IMR-90 (cell line): Measurements from ENCODE around the gene C13orf46. TPM values are rescaled to one million over a fixed set of nuclear protein-coding genes. Genes with fewer than 3 reads are reported as not detected.

Experiments used
- ATAC-seq: fragments of 200-7000 bp; cut with Tn5 transposase; 2 replicates; pipeline ENCODE4 v1.9.1; 2020; ENCODE audit warnings: low read depth, mild to moderate bottlenecking, moderate library complexity
- BruUV-seq: library from RNA; stranded (reverse); fragments of 400-500 nt; replicated peaks from 2 replicates; lab custom pipeline; 2021; lab: Mats Ljungman, UMichigan
- CTCF ChIA-PET: fragments of 300-600 bp; formaldehyde crosslinking; extraction: SDS; loops from one replicate; lab custom pipeline; 2021; ENCODE audit warnings: antibody characterized with exemption; lab: Yijun Ruan, JAX
- POLR2A ChIA-PET: fragments of 300-600 bp; sonication (Branson Sonifier 250); formaldehyde crosslinking; loops from one replicate; lab custom pipeline; 2022; ENCODE audit warnings: antibody characterized with exemption; ENCODE audit not compliant: unreplicated experiment; lab: Charles Lee
- DNase-seq: peaks from one replicate; pipeline ENCODE4 v3.0.0; 2013
- H2AFZ ChIP-seq: replicated peaks from 2 replicates; pipeline ENCODE3; 2013; ENCODE audit warnings: low read length, mild to moderate bottlenecking; ENCODE audit not compliant: poor library complexity
- H2AK5ac ChIP-seq: 2 replicates; pipeline ENCODE4 v1.6.1; 2013; ENCODE audit warnings: low read depth, low read length, inconsistent platforms
- H2AK9ac ChIP-seq: replicated peaks from 2 replicates; pipeline ENCODE3; 2013; ENCODE audit warnings: mild to moderate bottlenecking, low read depth, low read length, moderate library complexity; ENCODE audit not compliant: poor library complexity
- H2BK120ac ChIP-seq: 2 replicates; pipeline ENCODE4 v1.6.1; 2013; ENCODE audit warnings: low read depth, low read length, inconsistent platforms
- H2BK15ac ChIP-seq: 3 replicates; pipeline ENCODE4 v1.6.1; 2013; ENCODE audit warnings: low read depth, low read length, inconsistent platforms
- H2BK20ac ChIP-seq: 2 replicates; pipeline ENCODE4 v1.6.1; 2013; ENCODE audit warnings: low read depth, mild to moderate bottlenecking, inconsistent platforms, low read length, moderate library complexity
- H2BK5ac ChIP-seq: 2 replicates; pipeline ENCODE4 v1.6.1; 2013; ENCODE audit warnings: mild to moderate bottlenecking, low read depth, low read length, inconsistent platforms; ENCODE audit not compliant: poor library complexity, severe bottlenecking
- H3K14ac ChIP-seq: replicated peaks from 2 replicates; pipeline ENCODE4 v1.6.1; 2013; ENCODE audit warnings: low read depth, low read length, inconsistent platforms
- H3K18ac ChIP-seq: 2 replicates; pipeline ENCODE4 v1.6.1; 2013; ENCODE audit warnings: low read depth, low read length, control low read depth
- H3K23ac ChIP-seq: 2 replicates; pipeline ENCODE4 v1.6.1; 2013; ENCODE audit warnings: low read depth, low read length, inconsistent platforms
- H3K27ac ChIP-seq: 2 replicates; pipeline ENCODE4 v1.5.1; 2013; ENCODE audit warnings: mild to moderate bottlenecking, control low read depth, low read length; ENCODE audit not compliant: insufficient read depth
- H3K27me3 ChIP-seq: 2 replicates; pipeline ENCODE4 v1.6.1; 2013; ENCODE audit warnings: low read length; ENCODE audit not compliant: control insufficient read depth, insufficient read depth
- H3K36me3 ChIP-seq: 2 replicates; pipeline ENCODE4 v1.6.1; 2013; ENCODE audit warnings: low read length, mixed read lengths; ENCODE audit not compliant: control insufficient read depth, insufficient read depth
- H3K4ac ChIP-seq: 2 replicates; pipeline ENCODE4 v1.6.1; 2013; ENCODE audit warnings: low read depth, low read length, inconsistent platforms
- H3K4me1 ChIP-seq: 2 replicates; pipeline ENCODE4 v1.6.1; 2013; ENCODE audit warnings: low read length, mixed read lengths; ENCODE audit not compliant: control insufficient read depth, insufficient read depth
- H3K4me2 ChIP-seq: 2 replicates; pipeline ENCODE4 v1.6.1; 2013; ENCODE audit warnings: low read depth, mild to moderate bottlenecking, control low read depth, low read length, moderate library complexity
- H3K4me3 ChIP-seq: 2 replicates; pipeline ENCODE4 v1.5.1; 2013; ENCODE audit warnings: low read depth, mild to moderate bottlenecking, control low read depth, low read length, moderate library complexity; ENCODE audit not compliant: insufficient read depth
- H3K56ac ChIP-seq: 2 replicates; pipeline ENCODE4 v1.6.1; 2013; ENCODE audit warnings: low read length, inconsistent platforms; ENCODE audit not compliant: insufficient read depth; ENCODE audit errors: extremely low read depth
- H3K79me1 ChIP-seq, 2 experiments: 2 replicates each; pipeline ENCODE4 v1.6.1; 2013; ENCODE audit warnings: low read length in 2 of 2, inconsistent platforms in 1 of 2, low read depth in 1 of 2
- H3K9ac ChIP-seq: 2 replicates; pipeline ENCODE4 v1.6.1; 2013; ENCODE audit warnings: low read depth, low read length, control low read depth
- H3K9me1 ChIP-seq: 2 replicates; pipeline ENCODE4 v1.6.1; 2013; ENCODE audit warnings: low read length, inconsistent platforms; ENCODE audit not compliant: insufficient read depth
- H3K9me3 ChIP-seq: 2 replicates; pipeline ENCODE4 v1.6.1; 2013; ENCODE audit warnings: low read length; ENCODE audit not compliant: control insufficient read depth, insufficient read depth
- H4K20me1 ChIP-seq: 2 replicates; pipeline ENCODE4 v1.6.1; 2013; ENCODE audit warnings: low read length, inconsistent platforms; ENCODE audit not compliant: insufficient read depth
- H4K5ac ChIP-seq: 2 replicates; pipeline ENCODE4 v1.6.1; 2013; ENCODE audit warnings: mild to moderate bottlenecking, low read depth, low read length, control low read depth
- H4K8ac ChIP-seq, 2 experiments: 2 replicates each; pipeline ENCODE4 v1.6.1; 2013; ENCODE audit warnings: low read depth in 2 of 2, low read length in 2 of 2, control low read depth in 1 of 2, inconsistent platforms in 1 of 2
- H4K91ac ChIP-seq: 2 replicates; pipeline ENCODE4 v1.6.1; 2013; ENCODE audit warnings: low read depth, low read length, inconsistent platforms; ENCODE audit not compliant: insufficient read depth
- CTCF ChIP-seq: conservative IDR thresholded peaks from 2 replicates; pipeline ENCODE4 v1.5.1; 2012; ENCODE audit warnings: mild to moderate bottlenecking, low read depth, low read length, improper control_type of control experiment
- FOS ChIP-seq: fragments of 150-350 bp; IDR thresholded peaks from 2 replicates; pipeline ENCODE4 v1.6.1; 2016; ENCODE audit warnings: low read depth, low read length
- MAFK ChIP-seq: IDR thresholded peaks from 2 replicates; pipeline ENCODE4 v1.6.1; 2012; ENCODE audit warnings: low read depth, low read length, improper control_type of control experiment
- MAZ ChIP-seq: IDR thresholded peaks from 2 replicates; pipeline ENCODE4 v1.6.1; 2012; ENCODE audit warnings: low read depth, mild to moderate bottlenecking, low read length, improper control_type of control experiment, moderate library complexity, borderline replicate concordance
- MXI1 ChIP-seq: IDR thresholded peaks from 2 replicates; pipeline ENCODE4 v1.6.1; 2012; ENCODE audit warnings: low read depth, mild to moderate bottlenecking, low read length, moderate library complexity, borderline replicate concordance
- NFE2L2 ChIP-seq: fragments of 150-350 bp; IDR thresholded peaks from 2 replicates; pipeline ENCODE4 v1.6.1; 2016; ENCODE audit warnings: low read depth, mild to moderate bottlenecking, low read length
- POLR2A ChIP-seq: IDR thresholded peaks from 2 replicates; pipeline ENCODE4 v1.6.1; 2012; ENCODE audit warnings: mild to moderate bottlenecking, low read depth, low read length
- RAD21 ChIP-seq: IDR thresholded peaks from 2 replicates; pipeline ENCODE4 v1.6.1; 2012; ENCODE audit warnings: low read length, improper control_type of control experiment
- RCOR1 ChIP-seq: IDR thresholded peaks from 2 replicates; pipeline ENCODE4 v1.6.1; 2012; ENCODE audit warnings: mild to moderate bottlenecking, low read length, improper control_type of control experiment; ENCODE audit not compliant: insufficient replicate concordance
- RFX5 ChIP-seq: IDR thresholded peaks from 2 replicates; pipeline ENCODE4 v1.8.0; 2012; ENCODE audit warnings: low read depth, mild to moderate bottlenecking, low read length, moderate library complexity
- SMC3 ChIP-seq: fragments of 150-350 bp; IDR thresholded peaks from 2 replicates; pipeline ENCODE4 v1.6.1; 2016; ENCODE audit warnings: low read depth, mild to moderate bottlenecking, antibody characterized with exemption, low read length, moderate library complexity
- USF2 ChIP-seq: fragments of 150-350 bp; IDR thresholded peaks from 2 replicates; pipeline ENCODE4 v1.6.1; 2017; ENCODE audit warnings: mild to moderate bottlenecking, antibody characterized with exemption, low read length, low read depth
- WGBS, 2 experiments: methylation state at CpG; one replicate each; pipeline versions ENCODE4 v1.1.5 to v1.1.7; 2013; ENCODE audit warnings: missing lambda C conversion rate in 2 of 2; ENCODE audit not compliant: insufficient read length in 1 of 2; ENCODE audit errors: extremely low coverage in 2 of 2; 5-methylcytosine and 5-hydroxymethylcytosine counted together
- dilution Hi-C: fragments of 300-500 bp; cut with HindIII; formaldehyde crosslinking; loops from one replicate; pipeline ENCODE4 v1.14.3; 2018; ENCODE audit warnings: low sequenced_read_pairs; ENCODE audit not compliant: unreplicated experiment
- in situ Hi-C: fragments of 300-500 bp; cut with MboI; formaldehyde crosslinking; loops from 3 replicates; pipeline ENCODE4 v1.14.3; 2019; ENCODE audit warnings: low sequenced_read_pairs, inconsistent platforms, mixed read lengths
- intact Hi-C: fragments of 100-400 bp; cut with micrococcal nuclease; formaldehyde crosslinking; loops from 2 replicates; pipeline ENCODE4 v1.10.0; 2022
- polyA plus RNA-seq, 3 experiments: library from polyadenylated mRNA; depleted of rRNA; stranded (reverse); fragments of >200 nt; gene quantifications; 2 replicates each; pipeline ENCODE4 v1.2.3, GENCODE V29; 2012; ENCODE audit warnings: low replicate concordance in 1 of 3
- total RNA-seq: library from RNA; depleted of rRNA; stranded (reverse); fragments of >200 nt; gene quantifications from 2 replicates; pipeline ENCODE4 v1.2.3, GENCODE V29; 2012
- TF ChIP-seq, protein P1 (sequence below): fragments of 150-350 bp; IDR thresholded peaks from 2 replicates; pipeline ENCODE4 v1.6.1; 2016; ENCODE audit warnings: low read depth, mild to moderate bottlenecking, low read length, moderate library complexity, borderline replicate concordance

The C13orf46 gene
- total and polyA plus RNA-seq, 2 of the 4 experiments (the other 2 are of a cell fraction), result under 0.01 to 2.1 TPM

- H2BK20ac ChIP-seq, result peak overlapping the region; percentile 32
- H2AK5ac ChIP-seq, result peak overlapping the region; percentile 28
- H2BK5ac ChIP-seq, result no peak overlapping the region
- peaks cover 29% of the 10 kb centered on the region for H3K4me1 ChIP-seq
- H3K9me1 ChIP-seq, result peaks cover 28% of the 10 kb centered on the region
- no peaks in the 10 kb centered on the region for H3K27me3 ChIP-seq
- dilution Hi-C loops (no loop called here), in situ Hi-C loops (no loop called here), intact Hi-C loops (no loop called here)
- no peak overlapping the region for H4K5ac ChIP-seq
- no peak overlapping the region for H3K18ac ChIP-seq
- no peak overlapping the region for H2AFZ ChIP-seq
- no peak overlapping the region for H3K4me3 ChIP-seq
- ChIA-PET CTCF (no interaction called here), POLR2A (no interaction called here)
- peak overlapping the region; percentile 27; the same call in 1 of the 2 replicates for H4K91ac ChIP-seq
- H3K9ac ChIP-seq, result no peak overlapping the region
- H4K20me1 ChIP-seq, result 0 out of 2 replicates have a peak, but pooled peaks cover 4% of the 10 kb centered on the region
- peaks cover 0 to 59% of the 10 kb centered on the region in 2 experiments; a peak in 2 of 4 replicates for H3K79me1 ChIP-seq
- peak overlapping the region in 1 of 2 experiments; percentile 23; a peak in 1 of 4 replicates for H4K8ac ChIP-seq
- no peak overlapping the region for H3K4me2 ChIP-seq
- H3K9me3 ChIP-seq, result no peaks in the 10 kb centered on the region
- H2BK120ac ChIP-seq, result peak overlapping the region; percentile 46
- no peak overlapping the region; the same call in 1 of the 2 replicates for H3K14ac ChIP-seq
- H3K23ac ChIP-seq, result no peak overlapping the region
- no peak overlapping the region for H3K56ac ChIP-seq
- peak overlapping the region; percentile 29; the same call in 1 of the 3 replicates for H2BK15ac ChIP-seq
- H3K27ac ChIP-seq, result no peak overlapping the region
- whole genome bisulfite sequencing, 2 experiments, result 92% methylated on average over 7 of the region's 36 CpGs; no CpG with 5 or more reads in 1 of the 2 experiments
- H3K4ac ChIP-seq, result no peak overlapping the region; the same call in 1 of the 2 replicates
- no TSS peak for BruUV-seq
- ATAC-seq (no peak), DNase-seq (no peak)
- H2AK9ac ChIP-seq, result no peak overlapping the region
- no peaks in the 10 kb centered on the region for H3K36me3 ChIP-seq
- TF ChIP-seq MXI1, result no peak
- TF ChIP-seq FOS, result no peak
- TF ChIP-seq RCOR1, result no peak
- no peak for TF ChIP-seq NFE2L2
- no peak for TF ChIP-seq RFX5
- no peak for TF ChIP-seq RAD21
- TF ChIP-seq, protein P1, sequence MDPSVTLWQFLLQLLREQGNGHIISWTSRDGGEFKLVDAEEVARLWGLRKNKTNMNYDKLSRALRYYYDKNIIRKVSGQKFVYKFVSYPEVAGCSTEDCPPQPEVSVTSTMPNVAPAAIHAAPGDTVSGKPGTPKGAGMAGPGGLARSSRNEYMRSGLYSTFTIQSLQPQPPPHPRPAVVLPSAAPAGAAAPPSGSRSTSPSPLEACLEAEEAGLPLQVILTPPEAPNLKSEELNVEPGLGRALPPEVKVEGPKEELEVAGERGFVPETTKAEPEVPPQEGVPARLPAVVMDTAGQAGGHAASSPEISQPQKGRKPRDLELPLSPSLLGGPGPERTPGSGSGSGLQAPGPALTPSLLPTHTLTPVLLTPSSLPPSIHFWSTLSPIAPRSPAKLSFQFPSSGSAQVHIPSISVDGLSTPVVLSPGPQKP, result no peak
- TF ChIP-seq MAZ, result no peak
- TF ChIP-seq USF2, result no peak
- TF ChIP-seq CTCF, result no peak
- TF ChIP-seq SMC3, result no peak
- no peak for TF ChIP-seq POLR2A
- no peak for TF ChIP-seq MAFK
Observed at GRCh38 chr13:113930671-113931637, 42.9 kb downstream of the C13orf46 start.
